GM18867 (cell line): ENCODE results near the gene SMAP1.

Experiments used
- ATAC-seq: cut with Tn5 transposase; IDR thresholded peaks from one replicate; pipeline ENCODE4 v1.9.1; 2021; ENCODE audit warnings: mild to moderate bottlenecking, moderate library complexity; ENCODE audit not compliant: unreplicated experiment

Gene SMAP1

DNA sequence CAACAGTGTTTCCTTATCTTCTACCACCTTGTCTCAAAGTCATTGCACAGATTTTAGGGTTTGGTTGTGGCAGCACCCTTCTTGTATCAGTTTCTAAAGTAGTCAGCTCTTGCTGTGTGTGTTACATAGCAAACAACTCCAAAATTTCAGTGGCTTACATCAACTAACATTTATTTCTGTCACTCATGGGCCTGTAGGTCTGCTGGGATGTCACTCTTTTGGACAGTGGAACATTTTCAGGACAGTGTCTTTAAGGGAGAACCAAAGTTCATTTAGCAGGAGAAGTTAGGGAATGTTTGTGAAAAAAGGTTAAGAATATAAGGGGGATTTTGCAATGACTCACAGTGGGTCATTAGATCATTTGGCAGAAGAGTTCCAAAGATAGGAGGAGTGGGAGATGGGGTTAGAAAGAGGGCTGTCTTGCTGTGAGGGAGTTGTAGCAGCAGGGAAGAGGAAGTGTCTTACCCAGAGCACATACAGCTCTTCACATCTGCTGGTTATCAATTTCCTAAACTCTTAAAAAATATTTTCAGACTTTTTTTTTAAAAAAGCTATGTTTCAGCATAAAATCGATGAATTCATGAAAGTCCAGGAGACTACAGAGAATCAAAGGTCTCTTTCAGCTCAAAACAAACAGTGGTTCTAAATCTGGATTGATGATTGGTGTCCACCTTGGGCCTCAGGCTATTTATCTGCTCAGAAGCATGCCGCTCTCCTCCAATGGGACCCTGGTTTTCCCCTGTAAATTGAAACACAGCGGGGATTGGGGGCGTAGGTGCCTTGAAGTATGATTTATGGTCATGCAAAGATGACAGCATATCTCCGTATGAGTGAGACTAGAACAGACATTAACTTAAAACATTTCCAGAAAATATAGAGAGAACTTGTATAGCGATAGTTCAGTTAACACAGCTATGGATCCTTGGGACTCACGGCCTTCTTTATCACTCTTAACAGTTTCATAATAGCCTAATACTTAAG, 171.9 kb downstream of the SMAP1 start:
- no peak for ATAC-seq

- ATAC-seq: no peak
Observed at GRCh38 chr6:70841112-70841511, 173.4 kb downstream of the SMAP1 start.

DNA sequence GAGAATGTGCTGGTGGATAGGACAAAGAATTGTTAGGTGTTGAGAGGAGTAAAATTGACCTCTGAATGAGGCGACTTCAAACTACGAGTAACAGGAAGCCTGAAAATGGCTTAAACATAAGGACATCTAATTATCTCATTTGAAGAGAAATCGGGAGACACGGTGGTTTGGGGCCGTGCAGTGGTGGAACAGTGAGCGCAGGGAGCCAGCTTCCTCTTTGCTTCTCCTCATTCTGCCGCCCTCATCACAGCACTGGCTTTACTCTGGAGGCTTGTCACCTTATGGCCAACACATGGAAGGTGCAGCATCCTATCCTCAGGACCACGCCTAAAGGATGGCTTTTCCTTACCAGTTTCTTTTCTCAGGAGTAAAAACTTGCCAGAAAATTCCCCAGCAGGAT, 174.9 kb downstream of the SMAP1 start:
- no peak for ATAC-seq

DNA sequence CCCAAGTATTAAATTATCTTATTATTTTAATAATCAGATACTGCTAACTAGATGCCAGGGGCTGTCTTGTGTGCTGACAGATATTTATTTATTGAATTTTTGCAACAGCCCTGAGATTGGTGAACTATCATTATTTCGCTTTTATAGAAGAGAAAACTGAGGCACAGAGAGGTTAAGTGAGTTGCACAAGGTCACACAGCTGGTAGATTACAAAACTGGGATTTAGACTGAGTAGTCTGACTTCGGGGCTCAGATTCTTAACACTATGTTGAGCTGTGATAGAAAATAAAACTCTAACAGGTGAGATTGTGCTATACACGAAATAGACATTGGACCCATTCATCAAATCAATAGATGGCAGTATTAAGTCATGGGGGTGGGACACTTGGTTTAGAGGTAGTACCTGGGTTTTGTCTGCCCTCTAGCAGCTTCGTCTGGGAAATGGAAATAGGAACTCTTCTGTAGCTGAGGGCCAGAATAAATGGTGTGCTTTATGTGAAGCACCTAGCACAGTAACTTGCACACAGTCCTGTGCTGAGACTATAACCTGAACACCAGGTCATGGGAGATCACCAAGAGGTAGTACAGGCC, 175.7 kb downstream of the SMAP1 start:
- no peak for ATAC-seq

- ATAC-seq: no peak
Observed at GRCh38 chr6:70844301-70844700, 176.6 kb downstream of the SMAP1 start.

GRCh38 chr6:70846207-70846835, 178.6 kb downstream of the SMAP1 start:
- ATAC-seq: no peak

DNA sequence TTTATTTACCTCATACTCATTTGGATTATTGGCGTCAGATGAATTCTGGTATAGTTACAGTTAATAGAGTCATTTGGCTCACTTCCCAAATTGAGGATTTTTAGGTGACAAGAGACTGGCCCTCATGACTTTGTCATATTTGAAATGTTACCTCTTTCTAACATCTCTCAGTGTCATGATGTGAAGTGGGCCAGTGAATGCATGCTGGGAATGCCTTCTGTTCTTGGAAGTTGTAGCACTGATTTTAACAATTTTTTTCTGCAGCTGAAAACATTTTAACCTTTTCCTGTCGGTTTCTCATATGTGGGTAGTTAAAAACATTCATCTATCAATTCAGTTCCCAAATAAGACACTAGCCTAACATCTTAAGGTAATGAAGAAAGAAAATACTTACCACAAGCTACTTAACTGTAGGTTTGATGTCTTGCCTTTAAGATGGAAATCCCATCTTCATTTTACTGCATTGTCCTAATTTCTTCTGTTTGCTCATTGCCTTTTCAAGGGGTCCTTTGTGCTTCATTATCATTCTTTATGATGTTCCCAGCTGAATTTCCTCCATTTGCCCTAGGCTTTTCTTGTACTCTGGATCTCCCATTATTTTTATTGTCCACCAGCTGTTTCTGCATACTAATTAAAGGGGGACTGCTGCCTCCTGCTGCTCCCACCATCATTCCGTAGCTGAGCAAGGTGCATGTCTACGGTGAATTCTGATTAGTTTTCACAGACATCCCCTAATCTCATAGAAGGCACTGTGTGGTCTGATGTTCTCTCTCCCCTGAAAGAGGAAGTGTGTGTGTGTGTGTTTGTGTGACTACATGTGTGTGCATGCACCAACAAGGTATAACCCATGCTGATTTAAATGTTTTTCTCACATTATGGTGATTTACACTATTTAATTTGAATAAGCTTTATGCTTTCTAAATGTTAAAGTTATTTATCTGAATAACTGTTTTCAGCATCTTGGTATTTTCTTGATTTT, 179.7 kb downstream of the SMAP1 start:
- ATAC-seq: no peak

- ATAC-seq: no peak
Observed at GRCh38 chr6:70849348-70850069, 181.8 kb downstream of the SMAP1 start.

DNA sequence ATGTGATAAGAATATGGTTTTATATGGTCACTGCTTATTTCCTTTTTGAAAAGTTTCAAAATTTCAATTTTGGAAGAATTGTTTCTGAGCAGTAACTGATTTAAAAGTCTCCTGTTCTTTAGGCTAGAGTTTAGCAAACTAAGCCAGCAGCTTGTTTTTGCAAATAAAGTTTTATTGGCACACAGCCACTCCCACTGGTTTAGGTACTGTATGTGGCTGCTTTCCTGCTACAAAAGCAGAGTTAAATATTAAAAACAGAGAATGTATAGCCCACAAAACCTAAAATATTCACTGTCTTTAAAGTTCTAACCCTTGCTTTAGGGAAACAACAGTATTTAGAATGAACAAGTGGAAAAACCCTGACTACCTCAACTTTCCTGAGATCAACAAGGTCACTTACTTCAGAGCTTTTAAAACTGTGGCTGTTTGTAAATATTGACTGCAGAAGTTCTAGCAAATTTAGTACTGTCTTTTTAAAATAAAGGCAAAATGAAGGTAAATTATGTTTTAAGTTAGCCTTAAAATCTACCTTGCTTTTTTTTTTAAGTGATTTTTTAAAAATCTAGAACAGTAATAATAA, 185.1 kb downstream of the SMAP1 start:
- ATAC-seq: no peak

- peak; percentile 100 for ATAC-seq
Observed at GRCh38 chr6:70857387-70858077, 189.8 kb downstream of the SMAP1 start.

DNA sequence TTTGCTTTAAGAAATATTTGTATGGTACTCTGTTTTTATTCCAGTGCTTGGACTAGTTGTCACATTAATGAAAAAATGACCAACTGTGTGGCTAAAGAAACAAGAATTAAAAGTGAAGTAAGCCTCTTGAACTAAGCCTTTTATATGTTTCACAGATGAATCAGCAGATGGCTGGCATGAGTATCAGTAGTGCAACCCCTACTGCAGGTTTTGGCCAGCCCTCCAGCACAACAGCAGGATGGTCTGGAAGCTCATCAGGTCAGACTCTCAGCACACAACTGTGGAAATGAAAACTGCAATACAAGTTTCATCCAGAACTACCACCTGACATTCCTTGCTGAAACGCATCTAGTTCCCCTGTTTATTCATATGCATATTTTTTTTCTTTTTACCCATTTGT, 192.4 kb downstream of the SMAP1 start:
- no peak for ATAC-seq

GRCh38 chr6:70860920-70861319, 193.2 kb downstream of the SMAP1 start:
- ATAC-seq: no peak

GRCh38 chr6:70863343-70863742, 195.7 kb downstream of the SMAP1 start:
- no peak for ATAC-seq

DNA sequence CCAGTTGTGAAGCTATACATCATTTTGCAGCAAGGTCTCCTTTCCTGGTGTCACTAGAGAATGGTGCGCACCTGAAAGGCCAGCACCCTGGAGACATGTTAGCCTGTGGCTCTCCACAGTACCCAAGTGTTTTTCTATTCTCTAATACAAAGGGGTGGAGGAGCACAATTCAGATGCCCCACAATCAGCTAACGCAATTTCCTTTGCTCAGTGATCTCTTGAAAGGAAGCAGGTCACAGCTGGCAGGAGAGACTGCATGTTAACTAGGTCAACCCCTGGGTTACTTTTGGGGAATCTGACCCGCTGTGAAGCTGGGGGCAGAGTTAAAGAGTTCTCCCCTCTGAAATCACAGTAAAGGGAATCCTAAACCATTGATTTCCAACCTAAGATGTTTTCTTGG, 196.7 kb downstream of the SMAP1 start:
- no peak for ATAC-seq

- ATAC-seq: no peak
Observed at GRCh38 chr6:70872469-70872868, 204.8 kb downstream of the SMAP1 start.

- ATAC-seq: no peak
Observed at GRCh38 chr6:70874181-70874913, 206.7 kb downstream of the SMAP1 start.

DNA sequence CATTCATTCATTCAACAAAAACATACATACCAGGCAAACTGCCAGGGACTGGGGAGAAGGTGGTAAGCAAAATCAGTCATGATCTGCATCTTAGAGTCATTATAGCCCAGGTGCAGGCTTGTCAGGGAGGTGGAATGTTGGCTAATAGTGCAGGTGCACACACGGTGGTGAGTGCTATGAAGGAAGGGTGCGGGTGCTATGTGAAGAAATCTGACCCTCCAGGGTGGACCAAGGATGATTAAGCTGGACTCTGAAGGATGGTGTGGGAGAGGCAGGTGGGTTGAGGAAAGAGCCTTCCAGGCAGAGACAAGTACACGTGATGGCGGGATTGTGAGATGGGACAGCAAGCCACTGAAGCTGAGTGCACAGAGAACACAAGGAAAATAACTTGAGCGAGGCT, 211.8 kb downstream of the SMAP1 start:
- no peak for ATAC-seq
